AG10803 (cell line): ENCODE data around the gene PCSK6.

Experiments used
- DNase-seq: peaks from one replicate; pipeline ENCODE4 v3.0.0; 2010; ENCODE audit warnings: low read depth
- H3K4me3 ChIP-seq: 2 replicates; pipeline ENCODE4 v1.5.1; 2011; ENCODE audit warnings: mild to moderate bottlenecking, low read length, control low read depth
- TF ChIP-seq, protein P1 (sequence below): conservative IDR thresholded peaks from 2 replicates; pipeline ENCODE4 v1.5.1; 2011; ENCODE audit warnings: mild to moderate bottlenecking, low read length, control low read depth, inconsistent platforms

Gene PCSK6

DNA sequence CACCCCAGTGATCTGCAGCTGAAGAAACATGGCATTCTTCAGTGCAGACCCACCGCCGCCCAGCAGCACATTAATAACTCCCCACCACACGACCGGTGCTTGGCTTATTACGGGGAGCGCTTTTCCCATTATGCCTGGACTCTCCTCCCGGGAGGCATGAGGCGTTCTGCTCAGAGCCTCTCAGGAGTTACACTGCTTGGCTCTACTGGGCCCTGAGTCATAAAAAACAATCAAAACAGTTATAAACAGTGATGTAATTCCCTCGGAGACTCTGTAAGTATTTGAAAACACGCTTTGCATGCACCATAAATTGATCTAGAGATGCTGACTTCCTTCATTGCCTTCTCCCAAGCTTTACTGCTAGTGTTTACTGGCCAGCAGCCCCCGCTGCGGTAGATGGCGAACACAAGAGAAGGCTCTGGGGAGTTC lies 117.3 kb downstream of the PCSK6 start:
- TF ChIP-seq, protein P1, sequence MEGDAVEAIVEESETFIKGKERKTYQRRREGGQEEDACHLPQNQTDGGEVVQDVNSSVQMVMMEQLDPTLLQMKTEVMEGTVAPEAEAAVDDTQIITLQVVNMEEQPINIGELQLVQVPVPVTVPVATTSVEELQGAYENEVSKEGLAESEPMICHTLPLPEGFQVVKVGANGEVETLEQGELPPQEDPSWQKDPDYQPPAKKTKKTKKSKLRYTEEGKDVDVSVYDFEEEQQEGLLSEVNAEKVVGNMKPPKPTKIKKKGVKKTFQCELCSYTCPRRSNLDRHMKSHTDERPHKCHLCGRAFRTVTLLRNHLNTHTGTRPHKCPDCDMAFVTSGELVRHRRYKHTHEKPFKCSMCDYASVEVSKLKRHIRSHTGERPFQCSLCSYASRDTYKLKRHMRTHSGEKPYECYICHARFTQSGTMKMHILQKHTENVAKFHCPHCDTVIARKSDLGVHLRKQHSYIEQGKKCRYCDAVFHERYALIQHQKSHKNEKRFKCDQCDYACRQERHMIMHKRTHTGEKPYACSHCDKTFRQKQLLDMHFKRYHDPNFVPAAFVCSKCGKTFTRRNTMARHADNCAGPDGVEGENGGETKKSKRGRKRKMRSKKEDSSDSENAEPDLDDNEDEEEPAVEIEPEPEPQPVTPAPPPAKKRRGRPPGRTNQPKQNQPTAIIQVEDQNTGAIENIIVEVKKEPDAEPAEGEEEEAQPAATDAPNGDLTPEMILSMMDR, result no peak
- DNase-seq, result peak; percentile 44
- H3K4me3 ChIP-seq, result no peak overlapping the region

DNA sequence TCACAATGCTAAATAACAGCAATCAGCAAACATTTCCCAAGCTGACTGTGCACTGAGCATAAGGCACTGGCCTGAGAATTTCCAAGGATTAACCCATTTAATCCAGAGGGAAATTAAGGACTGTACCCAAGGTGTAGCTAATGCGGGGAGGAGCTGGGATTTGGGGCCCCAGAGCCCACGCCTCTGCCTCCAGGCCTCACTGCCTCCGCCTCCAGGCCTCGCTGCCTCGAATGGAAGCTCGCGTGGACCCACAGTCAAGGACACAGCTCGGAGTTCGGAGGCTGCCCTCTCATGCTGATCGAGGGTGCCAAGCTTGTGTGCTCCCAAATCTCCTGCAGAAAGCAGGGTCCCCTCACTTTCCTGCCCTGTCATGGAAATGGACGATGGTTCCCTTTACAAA lies 118.0 kb downstream of the PCSK6 start:
- H3K4me3 ChIP-seq, result no peak overlapping the region
- DNase-seq, result no peak
- TF ChIP-seq, protein P1, result no peak

DNA sequence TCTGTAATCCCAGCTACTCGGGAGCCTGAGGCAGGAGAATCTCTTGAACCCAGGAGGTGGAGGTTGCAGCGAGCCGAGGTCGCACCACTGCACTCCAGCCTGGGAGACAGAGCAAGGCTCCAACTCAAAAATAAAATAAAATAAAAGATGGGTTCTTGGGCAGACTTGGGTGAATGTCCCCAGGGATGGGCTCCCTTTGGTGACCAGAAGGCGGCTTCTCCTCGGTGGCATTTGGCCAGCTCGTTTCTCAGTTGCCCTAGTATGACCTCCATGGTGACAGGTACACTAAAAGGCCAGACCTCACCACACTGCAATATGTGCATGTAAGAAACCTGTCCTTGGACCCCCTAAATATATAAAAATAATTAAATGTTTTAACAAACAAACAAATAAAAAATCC lies 118.4 kb downstream of the PCSK6 start:
- DNase-seq, result no peak
- H3K4me3 ChIP-seq, result no peak overlapping the region
- TF ChIP-seq, protein P1, result no peak

DNA sequence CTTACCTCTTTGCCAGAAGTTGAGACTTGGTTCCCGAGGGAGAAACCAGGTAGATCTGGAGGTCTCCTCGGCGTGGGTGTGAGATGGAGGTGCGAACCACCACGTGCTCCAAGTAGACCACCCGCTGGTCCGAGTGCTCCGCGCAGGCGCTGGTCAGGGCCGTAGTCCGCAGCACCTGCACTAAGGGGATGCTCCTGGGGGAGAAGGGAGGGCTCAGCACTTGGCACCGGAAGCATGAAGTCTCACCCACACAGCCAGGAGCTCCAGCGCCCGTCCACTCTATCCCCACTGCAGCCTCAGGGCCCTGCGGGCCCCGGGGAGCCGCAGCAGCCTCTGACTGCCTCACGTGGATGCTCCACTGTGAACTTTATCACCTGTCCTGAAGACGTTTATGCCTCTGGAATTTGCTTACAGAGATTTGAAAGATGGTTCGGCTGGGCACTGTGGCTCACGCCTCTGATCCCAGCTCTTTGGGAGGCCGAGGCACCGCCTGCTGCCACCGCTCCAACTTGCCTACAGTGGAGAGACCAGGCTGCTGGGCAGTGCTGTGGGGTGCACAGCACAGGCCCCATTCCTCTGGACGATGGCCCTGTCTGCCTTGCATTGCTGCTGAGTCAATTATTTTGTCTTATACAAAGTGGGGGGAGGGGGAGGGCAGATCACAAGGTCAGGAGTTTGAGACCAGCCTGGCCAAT lies 119.0 kb downstream of the PCSK6 start:
- TF ChIP-seq, protein P1, result no peak
- H3K4me3 ChIP-seq, result no peak overlapping the region
- no peak for DNase-seq

DNA sequence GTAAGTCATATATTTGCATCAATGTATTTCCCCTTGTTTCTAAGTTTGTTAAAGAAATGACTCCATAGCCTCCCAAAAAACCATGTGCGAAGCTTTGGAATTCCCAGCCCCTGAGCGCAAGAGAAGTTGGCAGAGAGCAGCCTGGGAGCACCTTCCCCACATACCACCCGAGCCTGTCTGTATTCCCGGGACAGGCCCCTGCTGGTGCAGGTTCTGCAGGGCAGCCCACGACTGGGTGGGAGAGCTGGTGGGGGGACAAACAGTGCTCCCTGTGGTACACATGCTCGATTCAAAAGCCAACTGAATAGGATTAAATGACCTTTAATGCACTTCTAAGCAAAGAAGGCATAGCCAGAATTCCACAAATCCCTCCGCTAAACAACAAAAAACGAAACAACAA lies 119.8 kb downstream of the PCSK6 start:
- DNase-seq, result no peak
- no peak overlapping the region for H3K4me3 ChIP-seq
- TF ChIP-seq, protein P1, result no peak

DNA sequence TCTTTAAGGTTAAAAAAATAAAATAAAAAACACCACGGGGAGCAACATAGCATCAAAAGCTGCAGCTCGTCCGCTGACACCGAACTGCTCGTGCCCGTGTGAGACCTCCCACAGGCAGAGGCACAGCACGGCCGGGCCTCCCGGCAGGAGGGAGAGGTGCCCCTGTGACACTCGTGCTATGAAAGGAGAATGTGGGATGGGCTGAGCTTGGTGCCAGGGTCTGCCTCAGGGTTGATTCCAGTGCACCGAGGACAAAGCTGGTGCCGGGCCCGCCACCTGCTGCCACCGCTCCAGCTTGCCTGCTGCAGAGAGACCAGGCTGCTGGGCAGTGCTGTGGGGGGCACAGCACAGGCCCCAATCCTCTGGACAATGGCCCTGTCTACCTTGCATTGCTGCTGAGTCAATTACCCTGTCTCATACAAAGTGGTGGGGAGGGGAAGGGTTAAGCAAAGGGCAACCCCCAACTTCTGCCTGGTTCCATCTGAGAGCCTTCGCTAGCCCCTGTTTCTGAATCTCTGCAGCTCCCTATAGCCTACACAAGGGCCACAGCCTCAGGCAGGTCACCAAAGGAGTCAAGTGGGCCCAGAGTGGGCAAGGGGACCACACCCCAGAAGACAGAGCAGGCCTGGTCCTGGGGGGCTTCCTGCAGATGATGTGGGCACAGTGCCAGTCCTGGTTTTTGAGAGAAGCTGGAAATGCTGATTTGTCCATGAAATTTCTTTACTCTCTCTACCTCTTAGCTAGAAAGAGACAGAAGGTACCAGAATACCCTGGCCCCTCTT lies 120.5 kb downstream of the PCSK6 start:
- no peak for DNase-seq
- TF ChIP-seq, protein P1, result no peak
- H3K4me3 ChIP-seq, result no peak overlapping the region
